Stimulated activated CD8-positive, alpha-beta memory T cell treated with anti-CD3 and anti-CD28 coated beads, Interleukin-4, amount 100 ng/mL, for 24 hours (primary cell): ENCODE results near the gene FGD6.

Source experiments
- DNase-seq: peaks from one replicate; pipeline ENCODE4 v3.0.0-alpha.2; 2020; ENCODE audit warnings: low read depth

Gene FGD6

GRCh38 chr12:95083938-95084337 is 133.3 kb downstream of the FGD6 start:
- no peak for DNase-seq

- DNase-seq, result no peak
These were observed 133.8 kb downstream of the FGD6 start for GRCh38 chr12:95083471-95083870.

GRCh38 chr12:95077341-95077740 is 139.9 kb downstream of the FGD6 start:
- DNase-seq, result no peak

- no peak for DNase-seq
These were observed 142.5 kb downstream of the FGD6 start for GRCh38 chr12:95074766-95075165.

GRCh38 chr12:95073698-95074520 is 143.4 kb downstream of the FGD6 start:
- DNase-seq, result no peak

GRCh38 chr12:95072900-95073697 is 144.2 kb downstream of the FGD6 start, which contains the start of gene NR2C1:
TSS of gene NR2C1 (minus strand) at chr12:95073618. CDS start at chr12:95067384, 6,234 bp downstream.
- DNase-seq, result peak; percentile 87

- no peak for DNase-seq
These were observed 146.9 kb downstream of the FGD6 start for GRCh38 chr12:95070378-95070777.

- no peak for DNase-seq
These were observed 151.0 kb downstream of the FGD6 start for GRCh38 chr12:95066091-95066855.

GRCh38 chr12:95060951-95061350 is 156.3 kb downstream of the FGD6 start:
- no peak for DNase-seq

- no peak for DNase-seq
These were observed 157.3 kb downstream of the FGD6 start for GRCh38 chr12:95059984-95060383.

- no peak for DNase-seq
These were observed 159.8 kb downstream of the FGD6 start for GRCh38 chr12:95057424-95057823.

GRCh38 chr12:95055057-95055456 is 162.2 kb downstream of the FGD6 start:
- DNase-seq, result no peak

GRCh38 chr12:95054206-95054605 is 163.1 kb downstream of the FGD6 start:
- DNase-seq, result no peak

GRCh38 chr12:95051241-95051640 is 166.0 kb downstream of the FGD6 start:
- no peak for DNase-seq

GRCh38 chr12:95037906-95038305 is 179.4 kb downstream of the FGD6 start:
- no peak for DNase-seq

- DNase-seq, result no peak
These were observed 182.5 kb downstream of the FGD6 start for GRCh38 chr12:95034750-95035149.
